HEK293 (cell line): ENCODE results near the gene DCANP1.
"Not testable (repeated sequence)": the region's sequence is repeated elsewhere in the genome, so short reads cannot be mapped to it uniquely, and the experiment has no call there.

ENCODE experiments used
- CTCF ChIP-seq: fragments of 450-650 bp; formaldehyde crosslinking; IDR thresholded peaks from 2 replicates; pipeline ENCODE4 v1.5.1; 2016; ENCODE audit warnings: missing biosample characterization, missing genetic modification characterization
- ZBTB1 ChIP-seq: fragments of 450-650 bp; formaldehyde crosslinking; IDR thresholded peaks from 2 replicates; pipeline ENCODE4 v1.5.1; 2016; ENCODE audit warnings: missing biosample characterization, missing genetic modification characterization
- ZBTB20 ChIP-seq: fragments of 450-650 bp; formaldehyde crosslinking; IDR thresholded peaks from 2 replicates; pipeline ENCODE4 v1.5.1; 2016; ENCODE audit warnings: missing biosample characterization, missing genetic modification characterization

- TF ChIP-seq ZBTB20 (tag by site-specific recombination); ZBTB1; CTCF: not testable (repeated sequence)
Observed at GRCh38 chr5:135495531-135495930, 48.4 kb upstream of the DCANP1 start.
